ENCODE measurements around the gene GON7.
"Not testable (repeated sequence)": the region's sequence is repeated elsewhere in the genome, so short reads cannot be mapped to it uniquely, and the experiment has no call there.

GON7 gene

GRCh38 chr14:93163564-93163963 is 43.3 kb downstream of the GON7 start:
- TF ChIP-seq CTCF (IDR thresholded peaks at IDR 0.05; ENCODE audit: borderline replicate concordance, insufficient read depth, low read depth, low read length), result no peak
- H3K4me3 ChIP-seq (ENCODE audit: low read depth, low read length), result no peak overlapping the region

- H3K4me3 ChIP-seq (ENCODE audit: low read depth, low read length), result no peak overlapping the region
- TF ChIP-seq CTCF (IDR thresholded peaks at IDR 0.05; ENCODE audit: borderline replicate concordance, insufficient read depth, low read depth, low read length), result no peak
These were observed 45.4 kb downstream of the GON7 start for GRCh38 chr14:93161411-93161940.

- TF ChIP-seq CTCF (IDR thresholded peaks at IDR 0.05; ENCODE audit: borderline replicate concordance, insufficient read depth, low read depth, low read length), result peak; percentile 26; the same call in 1 of the 2 replicates
- no peak overlapping the region for H3K4me3 ChIP-seq (ENCODE audit: low read depth, low read length)
These were observed 46.5 kb downstream of the GON7 start for GRCh38 chr14:93160353-93160801.

- H3K4me3 ChIP-seq (ENCODE audit: low read depth, low read length), result not testable (repeated sequence)
These were observed 47.1 kb downstream of the GON7 start for GRCh38 chr14:93159625-93160352.

GRCh38 chr14:93158349-93158748 is 48.5 kb downstream of the GON7 start:
- H3K4me3 ChIP-seq (ENCODE audit: low read depth, low read length), result not testable (repeated sequence)

- TF ChIP-seq CTCF (IDR thresholded peaks at IDR 0.05; ENCODE audit: borderline replicate concordance, insufficient read depth, low read depth, low read length), result no peak
- H3K4me3 ChIP-seq (ENCODE audit: low read depth, low read length), result no peak overlapping the region
These were observed 50.0 kb downstream of the GON7 start for GRCh38 chr14:93156693-93157369.

GRCh38 chr14:93155667-93156066 is 51.2 kb downstream of the GON7 start:
- TF ChIP-seq CTCF (IDR thresholded peaks at IDR 0.05; ENCODE audit: borderline replicate concordance, insufficient read depth, low read depth, low read length), result no peak
- H3K4me3 ChIP-seq (ENCODE audit: low read depth, low read length), result no peak overlapping the region

GRCh38 chr14:93153121-93153520 is 53.7 kb downstream of the GON7 start:
- no peak overlapping the region for H3K4me3 ChIP-seq (ENCODE audit: low read depth, low read length)
- TF ChIP-seq CTCF (IDR thresholded peaks at IDR 0.05; ENCODE audit: borderline replicate concordance, insufficient read depth, low read depth, low read length), result no peak

Measured in GM12875 (cell line).